ENCODE data around the gene SH2D6. TPM values are rescaled to one million over a fixed set of nuclear protein-coding genes. Genes with fewer than 3 reads are reported as not detected.
A peak's percentile ranks its signal among the peaks of the same experiment; 100 is the strongest.

The SH2D6 gene
- polyA plus RNA-seq, 2 of the 4 experiments (the other 2 are of a cell fraction), result 1.4 to 1.8 TPM

- FAIRE-seq, result no peak
- WGBS (ENCODE audit: missing lambda C conversion rate), result 89% methylated on average over 15 of the region's 15 CpGs
- H3K4me2 ChIP-seq, result no peak overlapping the region
- ChIA-PET POLR2A (interaction anchor here (0.6 kb wide), 1 partner anchor 156 kb away, joined by 3 read pairs; the partner anchor contains the start of gene GGCX), CTCF (interaction anchor here (1.1 to 41.9 kb wide), 3 partner anchors 15 to 140 kb away, joined by 4 to 1185 read pairs (median 4); partner anchors contain the start of genes GGCX and MAT2A)
- TF ChIP-seq HOXB5 (CRISPR knock-in tag; IDR thresholded peaks at IDR 0.05) (no peak), MAFK (IDR thresholded peaks at IDR 0.05; ENCODE audit: partially characterized antibody) (peak; percentile 28)
- peaks cover 8% of the 10 kb centered on the region for H3K4me1 ChIP-seq
- no peak for ATAC-seq
- H3K27ac ChIP-seq, result no peak overlapping the region
- no peak overlapping the region for H3K4me3 ChIP-seq
- peaks cover 12% of the 10 kb centered on the region; the same call in 2 of the 3 replicates for H3K9me3 ChIP-seq
- DNase-seq (ENCODE audit: low read depth in 1 of 2, low spot score in 1 of 2), result no peak
Observed at GRCh38 chr2:85405201-85406059, 13.1 kb upstream of the SH2D6 start.

- 45% methylated on average over 12 of the region's 12 CpGs for WGBS (ENCODE audit: missing lambda C conversion rate)
- H3K4me3 ChIP-seq, result no peak within 1 kb of the TSS
- H3K27ac ChIP-seq, result peak within 1 kb of the TSS; percentile 52 to 78
- peak in 1 of 2 experiments; percentile 55 for DNase-seq (ENCODE audit: low read depth in 1 of 2, low spot score in 1 of 2)
- ChIA-PET POLR2A (interaction anchor here (0.6 kb wide), 1 partner anchor 71 kb away, joined by 7 read pairs; no protein-coding TSS in a partner anchor), CTCF (interaction anchor here (3.2 to 41.9 kb wide), 2 partner anchors 10 to 136 kb away, joined by 18 to 1185 read pairs; partner anchors contain the start of genes GGCX and MAT2A)
- no peaks in the 10 kb centered on the region for H3K9me3 ChIP-seq
- no peak for TF ChIP-seq ZC3H11A (IDR thresholded peaks at IDR 0.05)
- TF ChIP-seq POLR2A (IDR thresholded peaks at IDR 0.05; ENCODE audit: low read length), result peak; percentile 26
- FAIRE-seq, result no peak
- peak; percentile 31 to 59; a peak in 4 of 6 replicates for ATAC-seq
- H3K4me2 ChIP-seq, result peak within 1 kb of the TSS; percentile 67
- peaks cover 38% of the 10 kb centered on the region for H3K4me1 ChIP-seq
Observed at GRCh38 chr2:85409845-85410583, 8.5 kb upstream of the SH2D6 start, which contains the start of gene CAPG. Gene CAPG, minus strand, starts transcription at chr2:85410366. Its CDS starts 8,221 bp downstream, at chr2:85402145.

- CTCF ChIA-PET, result interaction anchor here (3.2 to 41.9 kb wide), 2 partner anchors 10 to 135 kb away, joined by 18 to 1185 read pairs; partner anchors contain the start of genes GGCX and MAT2A
- ATAC-seq (peak in 1 of 2 experiments; percentile 4; a peak in 1 of 6 replicates), FAIRE-seq (no peak), DNase-seq (ENCODE audit: low read depth in 1 of 2, low spot score in 1 of 2) (no peak)
- POLR2A ChIA-PET, result no interaction called here
- 84% methylated on average over 13 of the region's 13 CpGs for WGBS (ENCODE audit: missing lambda C conversion rate)
- Histone ChIP-seq H3K27ac (peak overlapping the region; percentile 52 to 78), H3K4me1 (peaks cover 40% of the 10 kb centered on the region), H3K4me3 (no peak overlapping the region), H3K4me2 (peak overlapping the region; percentile 67), H3K9me3 (no peaks in the 10 kb centered on the region)
- TF ChIP-seq GATA3 (IDR thresholded peaks at IDR 0.05; ENCODE audit: borderline replicate concordance), result no peak
Observed at GRCh38 chr2:85410584-85411404, 7.7 kb upstream of the SH2D6 start.

- H3K4me1 ChIP-seq, result peaks cover 40% of the 10 kb centered on the region
- ChIA-PET CTCF (interaction anchor here (3.2 to 41.9 kb wide), 2 partner anchors 9 to 134 kb away, joined by 18 to 1185 read pairs; partner anchors contain the start of genes GGCX and MAT2A), POLR2A (no interaction called here)
- no peaks in the 10 kb centered on the region for H3K9me3 ChIP-seq
- no peak for FAIRE-seq
- TF ChIP-seq ELK1 (IDR thresholded peaks at IDR 0.05; ENCODE audit: low read depth, low read length), result no peak
- TF ChIP-seq RAD21 (conservative IDR thresholded peaks at IDR 0.05 in 1 of 2, IDR thresholded peaks at IDR 0.05 in 1 of 2), result no peak
- TF ChIP-seq RNF2 (IDR thresholded peaks at IDR 0.05; ENCODE audit: borderline replicate concordance, low read depth), result no peak
- H3K4me3 ChIP-seq, result no peak overlapping the region
- peak overlapping the region in 1 of 2 experiments; percentile 78; a peak in 1 of 6 replicates for H3K27ac ChIP-seq
- no peak overlapping the region for H3K4me2 ChIP-seq
- ATAC-seq, result no peak
- no peak for DNase-seq (ENCODE audit: low read depth in 1 of 2, low spot score in 1 of 2)
- 93% methylated on average over 5 of the region's 5 CpGs for WGBS (ENCODE audit: missing lambda C conversion rate)
Observed at GRCh38 chr2:85411405-85411748, 7.1 kb upstream of the SH2D6 start.
